Hepatocyte (in vitro differentiated cells): ENCODE data around the gene RTP1.

Experiments
- EZH2phosphoT487 ChIP-seq: fragments of 200-600 bp; sonication (generic); IDR thresholded peaks from one replicate; pipeline ENCODE4 v1.6.1; 2018; ENCODE audit warnings: antibody characterized with exemption, mild to moderate bottlenecking, low read depth, moderate library complexity; ENCODE audit not compliant: unreplicated experiment, severe bottlenecking
- TF ChIP-seq, protein P1 (sequence below): fragments of 200-600 bp; sonication (generic); IDR thresholded peaks from 2 replicates; pipeline ENCODE4 v1.5.1; 2016; ENCODE audit warnings: antibody characterized with exemption, mild to moderate bottlenecking; ENCODE audit not compliant: poor library complexity

DNA sequence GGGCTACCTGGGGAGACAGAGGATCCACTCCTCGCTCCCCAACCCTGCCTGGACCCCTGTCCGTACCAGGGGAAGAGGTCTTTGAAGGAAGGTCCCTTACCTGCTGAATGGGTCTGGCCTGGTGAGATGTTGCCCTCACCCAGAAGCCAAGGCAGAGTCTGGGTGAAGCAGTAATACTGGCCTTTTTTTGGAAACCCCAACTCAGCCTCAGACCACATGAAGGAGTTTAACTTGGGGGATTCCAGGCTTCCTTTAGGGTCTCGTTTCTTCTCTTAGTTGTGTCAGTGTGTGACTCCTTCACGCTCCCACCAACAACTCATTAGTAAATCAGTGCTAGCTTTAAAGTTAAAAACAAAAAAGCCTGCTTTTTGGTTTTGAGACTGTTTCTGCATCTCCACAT is 45.6 kb downstream of the RTP1 start:
- TF ChIP-seq EZH2phosphoT487 = no peak
- TF ChIP-seq, protein P1, sequence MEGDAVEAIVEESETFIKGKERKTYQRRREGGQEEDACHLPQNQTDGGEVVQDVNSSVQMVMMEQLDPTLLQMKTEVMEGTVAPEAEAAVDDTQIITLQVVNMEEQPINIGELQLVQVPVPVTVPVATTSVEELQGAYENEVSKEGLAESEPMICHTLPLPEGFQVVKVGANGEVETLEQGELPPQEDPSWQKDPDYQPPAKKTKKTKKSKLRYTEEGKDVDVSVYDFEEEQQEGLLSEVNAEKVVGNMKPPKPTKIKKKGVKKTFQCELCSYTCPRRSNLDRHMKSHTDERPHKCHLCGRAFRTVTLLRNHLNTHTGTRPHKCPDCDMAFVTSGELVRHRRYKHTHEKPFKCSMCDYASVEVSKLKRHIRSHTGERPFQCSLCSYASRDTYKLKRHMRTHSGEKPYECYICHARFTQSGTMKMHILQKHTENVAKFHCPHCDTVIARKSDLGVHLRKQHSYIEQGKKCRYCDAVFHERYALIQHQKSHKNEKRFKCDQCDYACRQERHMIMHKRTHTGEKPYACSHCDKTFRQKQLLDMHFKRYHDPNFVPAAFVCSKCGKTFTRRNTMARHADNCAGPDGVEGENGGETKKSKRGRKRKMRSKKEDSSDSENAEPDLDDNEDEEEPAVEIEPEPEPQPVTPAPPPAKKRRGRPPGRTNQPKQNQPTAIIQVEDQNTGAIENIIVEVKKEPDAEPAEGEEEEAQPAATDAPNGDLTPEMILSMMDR = no peak
